CD4-positive, alpha-beta T cell treated with Interleukin-21 for 1 hour (primary cell): Measurements from ENCODE around the gene NOSIP.
A peak's percentile ranks its signal among the peaks of the same experiment; 100 is the strongest.
"Not testable (repeated sequence)": the region's sequence is repeated elsewhere in the genome, so short reads cannot be mapped to it uniquely, and the experiment has no call there.

Experiments used
- DNase-seq: peaks from one replicate; pipeline ENCODE4 v3.0.0-alpha.2; 2020

The NOSIP gene

GRCh38 chr19:49580264-49581006 is at the start of gene NOSIP:
NOSIP (minus strand) TSS chr19:49580556; CDS start chr19:49560691, 19,865 bp downstream.
- peak; percentile 98 for DNase-seq

GRCh38 chr19:49629659-49630058 is 49.3 kb upstream of the NOSIP start:
- DNase-seq = no peak

- no peak for DNase-seq
Measured at GRCh38 chr19:49626226-49626625, 45.9 kb upstream of the NOSIP start.

GRCh38 chr19:49624967-49625910 is 44.9 kb upstream of the NOSIP start:
- no peak for DNase-seq

GRCh38 chr19:49617860-49618259 is 37.5 kb upstream of the NOSIP start:
- not testable (repeated sequence) for DNase-seq

- DNase-seq = no peak
Measured at GRCh38 chr19:49616945-49617344, 36.6 kb upstream of the NOSIP start.

- no peak for DNase-seq
Measured at GRCh38 chr19:49616532-49616931, 36.2 kb upstream of the NOSIP start.

- DNase-seq = no peak
Measured at GRCh38 chr19:49615861-49616260, 35.5 kb upstream of the NOSIP start.

- DNase-seq = peak; percentile 10
Measured at GRCh38 chr19:49614096-49614833, 33.9 kb upstream of the NOSIP start.

GRCh38 chr19:49613374-49613773 is 33.0 kb upstream of the NOSIP start:
- DNase-seq = no peak

- no peak for DNase-seq
Measured at GRCh38 chr19:49609499-49610092, 29.2 kb upstream of the NOSIP start.

- DNase-seq = no peak
Measured at GRCh38 chr19:49605605-49606004, 25.2 kb upstream of the NOSIP start.

GRCh38 chr19:49602806-49603205 is 22.4 kb upstream of the NOSIP start:
- DNase-seq = no peak

- no peak for DNase-seq
Measured at GRCh38 chr19:49601482-49602038, 21.2 kb upstream of the NOSIP start.

- no peak for DNase-seq
Measured at GRCh38 chr19:49599378-49600295, 19.3 kb upstream of the NOSIP start.

- no peak for DNase-seq
Measured at GRCh38 chr19:49597703-49597974, 17.3 kb upstream of the NOSIP start.

- no peak for DNase-seq
Measured at GRCh38 chr19:49596954-49597702, 16.8 kb upstream of the NOSIP start.

GRCh38 chr19:49596407-49596806 is 16.1 kb upstream of the NOSIP start:
- DNase-seq = no peak

GRCh38 chr19:49595819-49596404 is 15.6 kb upstream of the NOSIP start:
- DNase-seq = no peak
